Osteoblast (primary cell): Measurements from ENCODE around the gene SLITRK2. TPM values are rescaled to one million over a fixed set of nuclear protein-coding genes. Genes with fewer than 3 reads are reported as not detected.

ENCODE experiments used
- DNase-seq: peaks from one replicate; pipeline ENCODE4 v3.0.0; 2011; ENCODE audit warnings: low spot score, mixed read lengths; ENCODE audit not compliant: insufficient read length; ENCODE audit errors: missing footprints
- H2AFZ ChIP-seq: 2 replicates; pipeline ENCODE4 v1.6.0; 2011; ENCODE audit warnings: mild to moderate bottlenecking, low read length
- H3K27ac ChIP-seq: 2 replicates; pipeline ENCODE4 v1.5.1; 2011; ENCODE audit warnings: mild to moderate bottlenecking, low read depth, low read length, moderate library complexity
- H3K27me3 ChIP-seq: 2 replicates; pipeline ENCODE4 v1.6.0; 2012; ENCODE audit warnings: mild to moderate bottlenecking, control low read depth, inconsistent platforms, low read length, moderate library complexity; ENCODE audit not compliant: insufficient read depth
- H3K36me3 ChIP-seq: 2 replicates; pipeline ENCODE4 v1.5.1; 2011; ENCODE audit warnings: mild to moderate bottlenecking, low read length, control low read depth, moderate library complexity; ENCODE audit not compliant: insufficient read depth
- H3K4me1 ChIP-seq: 2 replicates; pipeline ENCODE4 v1.5.1; 2011; ENCODE audit warnings: mild to moderate bottlenecking, low read length, control low read depth, moderate library complexity; ENCODE audit not compliant: insufficient read depth
- H3K4me2 ChIP-seq: 2 replicates; pipeline ENCODE4 v1.6.0; 2011; ENCODE audit warnings: mild to moderate bottlenecking, low read length; ENCODE audit not compliant: insufficient read depth
- H3K4me3 ChIP-seq: fragments of 200-600 bp; sonication (generic); 3 replicates; pipeline ENCODE4 v1.5.1; 2012; ENCODE audit warnings: mild to moderate bottlenecking, low read length, inconsistent platforms; ENCODE audit not compliant: insufficient read depth
- H3K79me2 ChIP-seq: 2 replicates; pipeline ENCODE4 v1.6.0; 2012; ENCODE audit warnings: mild to moderate bottlenecking, low read length, control low read depth, inconsistent platforms; ENCODE audit not compliant: insufficient read depth
- H3K9me3 ChIP-seq: 2 replicates; pipeline ENCODE4 v1.5.1; 2011; ENCODE audit warnings: low read depth, low read length, control low read depth
- H4K20me1 ChIP-seq: 2 replicates; pipeline ENCODE4 v1.6.0; 2012; ENCODE audit warnings: mild to moderate bottlenecking, low read length, control low read depth; ENCODE audit not compliant: insufficient read depth
- total RNA-seq: library from RNA; depleted of rRNA; stranded (reverse); fragments of >200 nt; gene quantifications from 2 replicates; pipeline ENCODE4 v1.2.3, GENCODE V29; 2012
- TF ChIP-seq, protein P1 (sequence below): IDR thresholded peaks from 2 replicates; pipeline ENCODE4 v1.5.1; 2011; ENCODE audit warnings: mild to moderate bottlenecking, low read depth, low read length, moderate library complexity; ENCODE audit errors: extremely low read depth

The SLITRK2 gene
- total RNA-seq, 1 donor = not detected

DNA sequence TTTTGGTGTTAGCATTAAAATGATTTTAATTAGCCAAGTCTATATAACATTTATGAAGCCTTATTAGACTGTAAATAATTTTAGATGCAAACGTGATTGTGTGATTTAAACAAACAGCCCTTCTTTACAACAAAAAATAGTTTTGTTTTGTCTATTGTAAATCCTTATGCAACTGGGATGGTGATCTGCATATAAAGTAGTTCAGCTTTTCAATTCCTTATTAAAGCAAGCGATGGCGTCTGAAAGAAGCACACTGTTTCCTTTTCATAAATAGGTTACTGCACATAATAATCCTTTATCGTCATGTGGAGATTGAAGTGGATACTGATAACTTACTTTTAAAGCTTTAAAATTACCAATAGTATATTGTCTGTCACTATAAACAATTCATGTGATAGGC is 8.8 kb downstream of the SLITRK2 start:
- Histone ChIP-seq H4K20me1 (no peaks in the 10 kb centered on the region), H3K4me1 (no peaks in the 10 kb centered on the region), H3K79me2 (no peaks in the 10 kb centered on the region), H2AFZ (no peak overlapping the region), H3K36me3 (no peaks in the 10 kb centered on the region), H3K4me2 (no peak overlapping the region), H3K27ac (no peak overlapping the region), H3K4me3 (no peak overlapping the region), H3K9me3 (no peaks in the 10 kb centered on the region), H3K27me3 (no peaks in the 10 kb centered on the region)
- no peak for DNase-seq
- TF ChIP-seq, protein P1, sequence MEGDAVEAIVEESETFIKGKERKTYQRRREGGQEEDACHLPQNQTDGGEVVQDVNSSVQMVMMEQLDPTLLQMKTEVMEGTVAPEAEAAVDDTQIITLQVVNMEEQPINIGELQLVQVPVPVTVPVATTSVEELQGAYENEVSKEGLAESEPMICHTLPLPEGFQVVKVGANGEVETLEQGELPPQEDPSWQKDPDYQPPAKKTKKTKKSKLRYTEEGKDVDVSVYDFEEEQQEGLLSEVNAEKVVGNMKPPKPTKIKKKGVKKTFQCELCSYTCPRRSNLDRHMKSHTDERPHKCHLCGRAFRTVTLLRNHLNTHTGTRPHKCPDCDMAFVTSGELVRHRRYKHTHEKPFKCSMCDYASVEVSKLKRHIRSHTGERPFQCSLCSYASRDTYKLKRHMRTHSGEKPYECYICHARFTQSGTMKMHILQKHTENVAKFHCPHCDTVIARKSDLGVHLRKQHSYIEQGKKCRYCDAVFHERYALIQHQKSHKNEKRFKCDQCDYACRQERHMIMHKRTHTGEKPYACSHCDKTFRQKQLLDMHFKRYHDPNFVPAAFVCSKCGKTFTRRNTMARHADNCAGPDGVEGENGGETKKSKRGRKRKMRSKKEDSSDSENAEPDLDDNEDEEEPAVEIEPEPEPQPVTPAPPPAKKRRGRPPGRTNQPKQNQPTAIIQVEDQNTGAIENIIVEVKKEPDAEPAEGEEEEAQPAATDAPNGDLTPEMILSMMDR = no peak

DNA sequence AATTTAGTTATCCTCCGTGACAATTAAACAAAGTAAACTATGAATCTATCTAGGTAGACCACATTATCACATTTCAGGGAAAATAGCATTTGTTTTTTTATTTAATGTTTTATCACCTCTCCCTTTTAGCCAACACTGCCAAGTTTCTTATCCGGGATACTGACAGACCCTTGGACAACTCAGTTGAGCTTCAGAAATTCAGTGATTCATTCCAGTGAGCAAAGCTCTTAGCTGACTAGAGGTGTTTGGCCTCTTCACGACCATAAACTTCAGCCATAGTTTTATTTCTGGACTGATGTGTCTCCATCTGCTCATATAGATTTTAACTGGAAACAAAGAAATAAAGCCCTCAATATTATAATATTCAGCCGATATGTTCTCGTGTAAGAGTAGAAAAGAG is 15.2 kb downstream of the SLITRK2 start:
- Histone ChIP-seq H3K9me3 (no peaks in the 10 kb centered on the region), H3K27ac (no peak overlapping the region), H2AFZ (no peak overlapping the region), H3K79me2 (no peaks in the 10 kb centered on the region), H3K4me3 (no peak overlapping the region), H3K4me2 (no peak overlapping the region), H3K36me3 (no peaks in the 10 kb centered on the region), H4K20me1 (no peaks in the 10 kb centered on the region), H3K4me1 (no peaks in the 10 kb centered on the region), H3K27me3 (no peaks in the 10 kb centered on the region)
- TF ChIP-seq, protein P1 = no peak
- DNase-seq = no peak

DNA sequence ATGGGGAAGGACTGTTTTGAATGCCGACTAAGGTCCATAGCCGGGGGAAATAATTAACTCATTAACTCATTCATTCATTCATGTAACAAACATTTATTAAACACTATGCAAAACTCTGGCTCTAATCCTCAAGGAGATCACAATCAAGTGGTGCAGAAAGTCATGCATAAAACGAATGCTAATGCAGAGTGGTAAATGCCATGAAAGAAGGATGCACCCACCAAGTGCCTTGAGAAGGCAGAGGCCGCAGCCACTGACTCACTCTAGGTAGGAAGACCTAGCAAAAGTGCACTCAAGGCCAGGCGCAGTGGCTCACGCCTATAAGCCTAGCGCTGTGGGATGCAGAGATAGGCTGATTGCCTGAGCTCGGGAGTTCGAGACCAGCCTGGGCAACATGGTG is 22.9 kb downstream of the SLITRK2 start:
- no peak for DNase-seq
- no peaks in the 10 kb centered on the region for H4K20me1 ChIP-seq
- no peak overlapping the region for H3K27ac ChIP-seq
- H2AFZ ChIP-seq = no peak overlapping the region
- H3K36me3 ChIP-seq = no peaks in the 10 kb centered on the region
- no peaks in the 10 kb centered on the region for H3K27me3 ChIP-seq
- H3K79me2 ChIP-seq = no peaks in the 10 kb centered on the region
- no peak overlapping the region for H3K4me3 ChIP-seq
- H3K4me1 ChIP-seq = no peaks in the 10 kb centered on the region
- TF ChIP-seq, protein P1 = no peak
- H3K9me3 ChIP-seq = no peaks in the 10 kb centered on the region
- no peak overlapping the region for H3K4me2 ChIP-seq

DNA sequence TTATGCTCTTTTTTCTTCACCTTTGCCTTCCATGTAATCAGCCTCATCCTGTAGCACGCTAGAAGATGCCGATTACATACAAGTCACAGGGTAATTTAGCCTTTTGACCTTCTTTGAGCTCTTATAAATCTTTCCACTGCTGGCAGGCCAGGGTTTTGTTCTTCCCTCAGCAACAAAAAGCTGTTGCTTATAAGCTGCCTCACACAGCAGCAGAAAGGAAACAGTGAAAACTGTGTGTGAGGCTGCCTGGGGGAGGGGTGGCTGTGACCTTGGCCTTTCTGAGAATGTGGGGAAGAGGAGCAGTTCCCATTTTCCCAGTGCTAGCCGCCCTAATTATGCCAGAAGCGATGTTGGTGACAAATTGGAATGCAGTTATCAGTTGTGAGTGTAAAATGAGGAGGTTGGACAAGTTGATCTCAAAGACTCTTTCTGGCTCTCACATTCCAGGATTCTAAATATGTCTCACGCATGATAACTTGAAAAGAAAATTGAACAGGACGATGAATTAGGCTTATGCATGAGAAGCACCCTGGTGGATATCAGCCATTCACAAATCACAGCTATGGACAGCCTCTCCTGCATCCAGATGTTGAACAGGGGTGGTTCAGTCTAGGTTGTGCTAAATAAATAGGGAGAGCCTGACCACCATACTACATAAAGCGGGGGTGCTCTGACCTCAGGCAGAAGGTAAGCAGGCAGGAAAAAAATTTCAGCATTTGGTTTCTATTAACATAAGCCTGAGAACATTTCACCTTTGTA is 25.7 kb downstream of the SLITRK2 start:
- Histone ChIP-seq H4K20me1 (no peaks in the 10 kb centered on the region), H3K27me3 (no peaks in the 10 kb centered on the region), H3K9me3 (no peaks in the 10 kb centered on the region), H3K4me2 (no peak overlapping the region), H2AFZ (no peak overlapping the region), H3K27ac (no peak overlapping the region), H3K79me2 (no peaks in the 10 kb centered on the region), H3K4me3 (no peak overlapping the region), H3K4me1 (no peaks in the 10 kb centered on the region), H3K36me3 (no peaks in the 10 kb centered on the region)
- TF ChIP-seq, protein P1 = no peak
- DNase-seq = no peak
